ENCODE data around the gene SPECC1L.

SPECC1L gene

GRCh38 chr22:24321999-24322398, 51.4 kb downstream of the SPECC1L start:
- TF ChIP-seq SIN3A (IDR thresholded peaks at IDR 0.05; ENCODE audit: borderline replicate concordance, insufficient read depth, low read length) (no peak), TAF1 (IDR thresholded peaks at IDR 0.05; ENCODE audit: borderline replicate concordance, insufficient read depth, low read length) (no peak), POLR2AphosphoS5 (IDR thresholded peaks at IDR 0.05; ENCODE audit: low read depth, low read length) (no peak), REST (IDR thresholded peaks at IDR 0.05; ENCODE audit: insufficient read depth in 1 of 2, low read depth in 2 of 2, low read length in 2 of 2) (no peak), FOXP2 (optimal IDR thresholded peaks at IDR 0.05; ENCODE audit: borderline replicate concordance, extremely low read depth, extremely low read length, insufficient read depth) (no peak)

- TF ChIP-seq TAF1 (IDR thresholded peaks at IDR 0.05; ENCODE audit: borderline replicate concordance, insufficient read depth, low read length) = no peak
- no peak for TF ChIP-seq POLR2AphosphoS5 (IDR thresholded peaks at IDR 0.05; ENCODE audit: low read depth, low read length)
These were observed 51.9 kb downstream of the SPECC1L start for GRCh38 chr22:24322522-24322921.

GRCh38 chr22:24323233-24323632, 52.6 kb downstream of the SPECC1L start:
- no peak for TF ChIP-seq SIN3A (IDR thresholded peaks at IDR 0.05; ENCODE audit: borderline replicate concordance, insufficient read depth, low read length)
- TF ChIP-seq TAF1 (IDR thresholded peaks at IDR 0.05; ENCODE audit: borderline replicate concordance, insufficient read depth, low read length) = no peak
- TF ChIP-seq POLR2AphosphoS5 (IDR thresholded peaks at IDR 0.05; ENCODE audit: low read depth, low read length) = no peak
- TF ChIP-seq FOXP2 (optimal IDR thresholded peaks at IDR 0.05; ENCODE audit: borderline replicate concordance, extremely low read depth, extremely low read length, insufficient read depth) = no peak
- TF ChIP-seq REST (IDR thresholded peaks at IDR 0.05; ENCODE audit: insufficient read depth in 1 of 2, low read depth in 2 of 2, low read length in 2 of 2) = no peak

- TF ChIP-seq POLR2AphosphoS5 (IDR thresholded peaks at IDR 0.05; ENCODE audit: low read depth, low read length) (no peak), SIN3A (IDR thresholded peaks at IDR 0.05; ENCODE audit: borderline replicate concordance, insufficient read depth, low read length) (no peak), FOXP2 (optimal IDR thresholded peaks at IDR 0.05; ENCODE audit: borderline replicate concordance, extremely low read depth, extremely low read length, insufficient read depth) (no peak), TAF1 (IDR thresholded peaks at IDR 0.05; ENCODE audit: borderline replicate concordance, insufficient read depth, low read length) (no peak), REST (IDR thresholded peaks at IDR 0.05; ENCODE audit: insufficient read depth in 1 of 2, low read depth in 2 of 2, low read length in 2 of 2) (no peak)
These were observed 53.1 kb downstream of the SPECC1L start for GRCh38 chr22:24323695-24324094.

- TF ChIP-seq REST (IDR thresholded peaks at IDR 0.05; ENCODE audit: insufficient read depth in 1 of 2, low read depth in 2 of 2, low read length in 2 of 2) = no peak
- no peak for TF ChIP-seq TAF1 (IDR thresholded peaks at IDR 0.05; ENCODE audit: borderline replicate concordance, insufficient read depth, low read length)
- TF ChIP-seq POLR2AphosphoS5 (IDR thresholded peaks at IDR 0.05; ENCODE audit: low read depth, low read length) = no peak
- TF ChIP-seq FOXP2 (optimal IDR thresholded peaks at IDR 0.05; ENCODE audit: borderline replicate concordance, extremely low read depth, extremely low read length, insufficient read depth) = no peak
- no peak for TF ChIP-seq SIN3A (IDR thresholded peaks at IDR 0.05; ENCODE audit: borderline replicate concordance, insufficient read depth, low read length)
These were observed 53.5 kb downstream of the SPECC1L start for GRCh38 chr22:24324137-24324536.
